ENCODE results near the gene SMIM38.

GRCh38 chr11:69114811-69115523 lies 40.8 kb upstream of the SMIM38 start:
- no peak for TF ChIP-seq CTCF (IDR thresholded peaks at IDR 0.05)
- no peak for TF ChIP-seq POLR2A (IDR thresholded peaks at IDR 0.05)
- TF ChIP-seq POLR2AphosphoS5 (IDR thresholded peaks at IDR 0.05; ENCODE audit: insufficient read depth in 1 of 2, low read depth in 1 of 2): no peak
